GM12801 (cell line): ENCODE measurements around the gene ABCA4.

Experiments
- TF ChIP-seq, protein P1 (sequence below): IDR thresholded peaks from one replicate; pipeline ENCODE4 v1.5.1; 2011; ENCODE audit warnings: control low read depth; ENCODE audit not compliant: insufficient read length; ENCODE audit errors: extremely low read depth

ABCA4 gene

DNA sequence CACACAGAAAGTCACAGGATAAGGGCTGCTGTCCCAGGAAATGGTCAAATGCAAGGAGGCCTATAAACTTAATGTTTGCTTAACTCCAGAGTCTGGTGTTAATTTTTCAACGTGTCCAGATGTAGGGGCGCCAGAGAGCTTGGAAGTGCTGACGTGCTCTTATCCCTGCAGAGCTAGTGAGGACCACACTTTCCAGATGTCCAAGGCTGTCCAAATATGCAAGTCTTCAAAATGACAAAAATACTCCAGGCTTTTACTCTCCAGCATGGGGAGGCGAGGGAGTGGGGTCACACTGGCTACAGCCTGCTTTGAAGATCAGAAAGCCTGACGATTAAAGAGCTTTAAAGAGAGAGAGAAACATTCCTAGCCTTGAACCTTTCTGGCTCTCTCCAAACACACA lies 57.6 kb downstream of the ABCA4 start:
- TF ChIP-seq, protein P1, sequence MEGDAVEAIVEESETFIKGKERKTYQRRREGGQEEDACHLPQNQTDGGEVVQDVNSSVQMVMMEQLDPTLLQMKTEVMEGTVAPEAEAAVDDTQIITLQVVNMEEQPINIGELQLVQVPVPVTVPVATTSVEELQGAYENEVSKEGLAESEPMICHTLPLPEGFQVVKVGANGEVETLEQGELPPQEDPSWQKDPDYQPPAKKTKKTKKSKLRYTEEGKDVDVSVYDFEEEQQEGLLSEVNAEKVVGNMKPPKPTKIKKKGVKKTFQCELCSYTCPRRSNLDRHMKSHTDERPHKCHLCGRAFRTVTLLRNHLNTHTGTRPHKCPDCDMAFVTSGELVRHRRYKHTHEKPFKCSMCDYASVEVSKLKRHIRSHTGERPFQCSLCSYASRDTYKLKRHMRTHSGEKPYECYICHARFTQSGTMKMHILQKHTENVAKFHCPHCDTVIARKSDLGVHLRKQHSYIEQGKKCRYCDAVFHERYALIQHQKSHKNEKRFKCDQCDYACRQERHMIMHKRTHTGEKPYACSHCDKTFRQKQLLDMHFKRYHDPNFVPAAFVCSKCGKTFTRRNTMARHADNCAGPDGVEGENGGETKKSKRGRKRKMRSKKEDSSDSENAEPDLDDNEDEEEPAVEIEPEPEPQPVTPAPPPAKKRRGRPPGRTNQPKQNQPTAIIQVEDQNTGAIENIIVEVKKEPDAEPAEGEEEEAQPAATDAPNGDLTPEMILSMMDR: no peak

DNA sequence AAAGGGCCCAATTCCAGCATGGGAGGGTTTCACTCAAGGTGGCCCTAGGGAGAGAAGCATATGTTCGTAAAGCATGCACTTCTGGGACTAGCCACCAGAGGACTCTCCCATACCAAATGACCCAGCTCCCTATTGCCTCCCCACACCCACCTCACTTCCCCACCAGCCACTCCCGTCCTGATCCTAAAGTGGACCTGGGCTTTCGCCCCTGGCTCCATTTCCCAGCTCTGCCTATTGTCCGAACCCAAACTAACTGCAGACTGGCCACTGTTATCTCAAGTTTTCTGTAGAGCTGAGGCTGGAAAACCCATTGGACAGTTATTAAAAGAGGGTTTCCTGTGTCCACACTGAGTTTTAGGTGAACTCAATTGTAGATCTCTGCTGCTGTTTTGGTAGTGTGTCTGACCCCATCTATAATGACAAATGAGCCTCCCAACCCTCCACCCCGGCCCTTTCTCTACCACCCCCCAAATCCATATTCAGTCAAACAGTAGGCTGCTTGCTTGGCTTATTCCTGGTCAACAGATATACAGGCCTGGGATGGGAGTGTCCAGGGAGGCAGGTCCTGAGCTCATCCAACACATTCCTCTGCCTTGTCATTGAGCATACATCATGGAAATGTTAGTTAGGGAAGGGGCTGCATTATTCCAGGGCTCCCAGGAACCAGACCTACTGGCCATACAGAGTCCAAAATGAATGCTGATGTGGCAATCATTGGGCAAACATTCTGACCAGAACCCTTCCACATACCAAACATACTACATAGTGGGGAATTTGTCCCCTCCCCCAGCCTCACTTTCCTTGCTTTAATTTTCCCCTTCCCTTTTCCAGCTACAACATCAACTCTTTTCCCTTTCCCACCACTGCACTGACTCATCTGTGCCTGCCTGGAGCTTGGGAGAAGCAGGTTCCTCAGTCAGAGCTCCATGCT lies 59.2 kb downstream of the ABCA4 start:
- TF ChIP-seq, protein P1: peak; percentile 5

DNA sequence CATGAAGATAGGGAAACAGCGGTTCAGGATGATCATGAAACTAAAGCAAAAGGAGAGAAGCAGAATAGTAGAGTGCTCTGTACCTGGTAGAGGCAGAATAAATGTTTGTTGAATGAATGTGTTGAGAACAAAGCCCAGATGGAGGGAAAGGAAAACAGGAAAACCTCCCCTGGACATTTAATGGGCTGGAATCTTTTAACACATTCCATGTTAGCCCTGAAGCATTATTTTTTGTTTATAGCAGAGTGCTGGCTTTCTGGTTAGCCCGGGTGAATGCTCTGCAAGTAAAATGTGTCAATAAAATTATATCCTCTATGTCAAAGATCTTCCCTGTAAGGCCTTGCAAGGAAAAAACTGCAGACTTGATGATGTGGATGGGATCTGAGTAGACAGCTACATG lies 60.2 kb downstream of the ABCA4 start:
- TF ChIP-seq, protein P1: no peak

DNA sequence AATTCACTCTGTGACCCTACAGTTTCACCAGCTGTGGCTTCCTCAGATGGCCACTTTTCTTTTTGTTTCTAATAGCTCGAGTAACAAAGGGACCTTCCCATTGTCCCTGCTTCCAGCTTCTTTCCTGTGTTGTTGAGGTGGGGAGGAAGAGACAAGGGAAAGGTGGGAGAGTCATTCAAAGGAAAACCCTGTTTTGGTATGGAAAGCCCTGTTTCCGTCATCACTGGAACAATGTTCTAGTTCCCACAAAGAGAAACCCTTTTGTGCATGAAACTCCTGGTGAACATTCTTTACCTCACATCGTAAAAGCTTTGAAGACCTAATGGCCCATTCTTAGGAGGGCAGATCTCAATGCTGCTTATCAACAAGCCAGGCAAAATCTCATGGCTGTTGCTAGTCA lies 62.2 kb downstream of the ABCA4 start:
- TF ChIP-seq, protein P1: no peak

DNA sequence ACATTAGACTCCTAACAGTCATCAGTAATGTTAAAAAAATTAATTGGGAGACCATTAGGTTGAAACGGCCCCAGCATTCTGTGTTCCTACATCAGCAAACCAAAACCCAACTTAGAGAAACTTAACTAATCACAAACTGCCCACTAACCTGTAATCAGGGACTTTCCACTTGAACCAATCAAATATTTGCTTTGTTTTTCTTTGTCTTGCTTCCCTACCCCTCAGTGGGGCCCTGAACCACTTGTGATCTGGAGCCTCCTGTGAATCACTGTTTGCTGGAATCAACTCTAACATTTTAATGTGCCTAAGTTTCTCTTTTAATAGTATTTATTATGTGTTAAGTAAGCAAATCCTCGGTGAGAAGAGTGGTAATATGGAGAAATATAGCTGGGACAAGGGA lies 64.0 kb downstream of the ABCA4 start:
- TF ChIP-seq, protein P1: no peak

DNA sequence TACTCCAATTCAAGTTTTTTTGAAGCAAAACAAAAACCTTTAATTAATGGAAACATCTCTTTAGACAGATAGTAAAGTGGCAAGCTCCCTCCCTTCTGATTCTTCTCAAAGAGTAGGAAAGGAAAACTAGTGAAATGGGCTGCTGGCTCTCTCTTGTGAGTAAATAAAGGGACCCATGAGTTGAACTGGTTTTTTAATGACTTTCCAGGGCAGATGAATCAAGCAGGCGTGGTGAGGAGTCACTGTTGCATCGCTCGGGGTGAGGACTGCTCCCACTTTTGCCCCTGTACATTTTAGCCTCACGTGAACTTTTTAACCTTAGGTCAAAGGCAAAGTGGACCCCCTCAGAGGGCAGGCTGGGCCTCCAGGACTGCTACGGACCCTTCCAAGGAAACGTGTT lies 64.8 kb downstream of the ABCA4 start:
- TF ChIP-seq, protein P1: no peak

DNA sequence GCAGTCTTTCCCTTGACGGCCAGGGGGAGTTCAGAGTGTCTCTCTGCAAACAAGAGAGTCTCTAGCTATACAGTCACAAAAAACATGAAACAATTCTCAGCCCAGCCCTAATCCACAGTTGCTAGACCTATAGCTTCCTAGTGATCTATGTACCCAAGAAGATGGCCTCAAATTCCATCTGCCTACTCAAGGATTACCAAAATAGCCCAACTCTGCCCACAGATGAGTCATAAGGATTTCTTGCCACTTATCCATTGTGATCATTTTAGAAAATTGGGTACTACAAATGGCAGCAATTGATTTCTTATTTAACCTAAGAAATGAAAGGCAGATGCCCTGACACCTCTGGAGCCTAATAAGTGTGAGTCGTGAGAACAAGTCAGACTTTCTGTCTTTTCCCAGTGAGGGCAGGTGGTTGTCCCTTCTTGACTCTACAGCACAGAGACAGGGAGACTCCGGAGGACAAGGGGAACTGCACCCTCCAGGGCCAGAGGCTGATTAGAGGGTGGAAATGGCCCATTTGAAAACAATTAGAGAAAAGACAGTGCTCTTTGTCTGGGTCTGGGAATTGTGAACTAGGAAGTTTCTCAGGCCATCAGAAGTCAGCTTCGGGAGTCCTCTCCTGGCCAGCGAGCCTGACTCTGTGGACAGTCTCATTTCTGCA lies 65.4 kb downstream of the ABCA4 start:
- TF ChIP-seq, protein P1: no peak
